ENCODE measurements around the gene GOLGA8G. TPM values are rescaled to one million over a fixed set of nuclear protein-coding genes. Genes with fewer than 3 reads are reported as not detected.
"Not testable (repeated sequence)": the region's sequence is repeated elsewhere in the genome, so short reads cannot be mapped to it uniquely, and the experiment has no call there.

GOLGA8G gene, protein sequence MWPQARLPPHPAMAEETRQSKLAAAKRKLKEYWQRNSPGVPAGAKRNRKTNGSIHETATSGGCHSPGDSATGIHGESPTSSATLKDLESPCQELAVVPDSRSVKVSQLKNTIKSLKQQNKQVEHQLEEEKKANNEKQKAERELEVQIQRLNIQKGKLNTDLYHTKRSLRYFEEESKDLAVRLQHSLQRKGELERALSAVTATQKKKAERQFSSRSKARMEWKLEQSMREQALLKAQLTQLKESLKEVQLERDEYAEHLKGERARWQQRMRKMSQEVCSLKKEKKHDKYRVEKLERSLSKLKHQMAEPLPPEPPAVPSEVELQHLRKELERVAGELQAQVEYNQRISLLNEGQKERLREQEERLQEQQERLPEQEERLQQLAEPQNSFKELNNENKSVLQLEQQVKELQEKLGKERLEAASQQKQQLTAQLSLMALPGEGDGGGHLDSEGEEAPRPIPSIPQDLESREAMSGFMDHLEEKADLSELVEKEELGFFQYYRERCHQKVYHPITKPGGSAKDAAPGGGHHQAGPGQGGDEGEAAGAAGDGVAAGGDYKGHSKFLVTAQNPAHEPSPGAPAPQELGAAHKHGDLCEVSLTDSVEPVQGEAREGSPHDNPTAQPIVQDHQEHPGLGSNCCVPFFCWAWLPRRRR
- total RNA-seq (not detected in 2 replicates), polyA plus RNA-seq (not detected in 2 replicates), polyA minus RNA-seq (ENCODE audit: low replicate concordance) (not detected in 2 replicates)
- 0.06 TPM in 1 of 2 replicates, not detected in the other for polyA plus RNA-seq (2012)

DNA sequence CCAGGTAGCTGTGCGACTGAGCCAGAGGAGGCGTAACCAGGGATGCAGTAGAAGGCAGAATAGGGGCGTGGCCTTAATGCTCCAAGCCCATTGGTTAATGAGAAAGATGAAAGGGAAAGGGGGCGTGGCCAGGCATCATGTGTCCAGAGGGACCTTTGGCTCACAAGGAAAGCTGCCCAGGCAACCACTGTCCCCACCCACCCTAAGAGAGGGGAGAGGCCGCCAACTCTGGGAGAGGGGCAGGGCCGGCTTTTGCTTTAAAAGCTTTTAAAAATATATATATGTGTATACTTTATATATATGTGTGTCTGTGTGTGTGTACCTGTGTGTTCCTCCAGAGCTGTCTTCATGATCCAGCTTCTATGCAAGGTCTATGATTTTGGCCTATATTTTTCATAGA is at the start of gene GOLGA8G:
Gene GOLGA8G, minus strand, starts transcription at position 18 of the 400 bp plus-strand sequence. CDS start 62 bp downstream, outside the sequence.
- DNase-seq (ENCODE audit: low read depth in 2 of 2); H3K27me3 ChIP-seq (ENCODE audit: control insufficient read depth, insufficient read depth, low read length); H3K9me3 ChIP-seq (ENCODE audit: control insufficient read depth, insufficient read depth, low read depth, low read length); H3K4me3 ChIP-seq (replicated peaks in 1 of 4; ENCODE audit: control extremely low read depth in 1 of 4, insufficient read depth in 1 of 4, low read depth in 3 of 4, low read length in 4 of 4); H3K4me2 ChIP-seq (ENCODE audit: extremely low read depth, insufficient read depth, low read length); H3K4me1 ChIP-seq (ENCODE audit: control insufficient read depth, extremely low read depth, insufficient read depth, low read length); H4K20me1 ChIP-seq (ENCODE audit: control insufficient read depth, extremely low read depth, insufficient read depth, low read length); H3K36me3 ChIP-seq (ENCODE audit: control insufficient read depth, insufficient read depth, low read length); H3K9ac ChIP-seq (ENCODE audit: insufficient read depth, low read length); H2AFZ ChIP-seq (ENCODE audit: low read length); H3K79me2 ChIP-seq (ENCODE audit: control insufficient read depth, insufficient read depth, low read length); H3K27ac ChIP-seq (ENCODE audit: insufficient read depth, low read length): not testable (repeated sequence)

DNA sequence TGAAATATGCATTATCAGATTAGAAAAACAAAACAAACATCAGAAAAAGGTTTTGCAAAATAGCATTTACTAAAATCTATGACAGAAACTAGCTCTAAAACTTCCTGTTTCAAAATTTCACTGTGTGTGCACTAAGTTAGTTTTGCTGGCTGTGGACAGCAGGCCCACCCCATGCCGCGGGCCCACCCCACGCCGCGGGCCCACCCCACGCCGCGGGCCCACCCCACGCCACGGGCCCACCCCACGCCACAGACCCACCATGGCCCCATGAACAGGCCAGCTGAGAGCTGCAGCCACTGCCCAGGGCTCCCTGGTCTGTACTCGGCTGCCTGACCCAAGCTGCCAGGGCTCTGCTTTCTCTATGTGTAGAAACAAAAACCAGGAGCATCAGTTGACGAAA is 40.6 kb upstream of the GOLGA8G start:
- H3K79me2 ChIP-seq (ENCODE audit: control insufficient read depth, insufficient read depth, low read length); H3K4me3 ChIP-seq (replicated peaks in 1 of 4; ENCODE audit: control extremely low read depth in 1 of 4, insufficient read depth in 1 of 4, low read depth in 3 of 4, low read length in 4 of 4); H3K9ac ChIP-seq (ENCODE audit: insufficient read depth, low read length); H4K20me1 ChIP-seq (ENCODE audit: control insufficient read depth, extremely low read depth, insufficient read depth, low read length); H3K27me3 ChIP-seq (ENCODE audit: control insufficient read depth, insufficient read depth, low read length); H3K4me2 ChIP-seq (ENCODE audit: extremely low read depth, insufficient read depth, low read length); H3K4me1 ChIP-seq (ENCODE audit: control insufficient read depth, extremely low read depth, insufficient read depth, low read length); H3K36me3 ChIP-seq (ENCODE audit: control insufficient read depth, insufficient read depth, low read length); H3K9me3 ChIP-seq (ENCODE audit: control insufficient read depth, insufficient read depth, low read depth, low read length); H3K27ac ChIP-seq (ENCODE audit: insufficient read depth, low read length); DNase-seq (ENCODE audit: low read depth in 2 of 2); H2AFZ ChIP-seq (ENCODE audit: low read length): not testable (repeated sequence)

DNA sequence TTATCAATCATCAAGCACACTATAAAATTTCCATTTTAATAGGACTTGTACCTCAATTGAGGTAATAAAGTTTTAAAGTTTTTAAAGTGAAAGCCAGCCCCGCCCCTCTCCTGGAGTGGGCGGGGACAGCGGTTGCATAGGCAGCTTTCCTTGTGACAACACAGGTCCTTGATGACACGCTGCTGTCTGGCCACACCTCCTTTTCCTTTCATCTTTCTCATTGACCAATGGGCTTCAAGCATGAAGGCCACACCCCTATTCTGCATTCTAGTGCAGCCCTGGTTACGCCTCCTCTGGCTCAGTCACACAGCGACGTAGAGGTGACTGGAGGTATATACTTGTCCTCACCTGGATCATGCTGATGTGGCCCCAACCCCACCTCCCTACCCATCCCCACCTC is 20.5 kb upstream of the GOLGA8G start, which contains the start of gene GOLGA6L25:
Gene GOLGA6L25, plus strand, starts transcription at position 301 of the 400 bp plus-strand sequence. Its CDS starts 61 bp downstream, at position 362.
- not testable (repeated sequence) for DNase-seq (ENCODE audit: low read depth in 2 of 2); H3K27ac ChIP-seq (ENCODE audit: insufficient read depth, low read length); H3K79me2 ChIP-seq (ENCODE audit: control insufficient read depth, insufficient read depth, low read length); H3K4me3 ChIP-seq (replicated peaks in 1 of 4; ENCODE audit: control extremely low read depth in 1 of 4, insufficient read depth in 1 of 4, low read depth in 3 of 4, low read length in 4 of 4); H2AFZ ChIP-seq (ENCODE audit: low read length); H3K27me3 ChIP-seq (ENCODE audit: control insufficient read depth, insufficient read depth, low read length); H3K9ac ChIP-seq (ENCODE audit: insufficient read depth, low read length); H4K20me1 ChIP-seq (ENCODE audit: control insufficient read depth, extremely low read depth, insufficient read depth, low read length); H3K4me1 ChIP-seq (ENCODE audit: control insufficient read depth, extremely low read depth, insufficient read depth, low read length); H3K9me3 ChIP-seq (ENCODE audit: control insufficient read depth, insufficient read depth, low read depth, low read length); H3K4me2 ChIP-seq (ENCODE audit: extremely low read depth, insufficient read depth, low read length); H3K36me3 ChIP-seq (ENCODE audit: control insufficient read depth, insufficient read depth, low read length)

DNA sequence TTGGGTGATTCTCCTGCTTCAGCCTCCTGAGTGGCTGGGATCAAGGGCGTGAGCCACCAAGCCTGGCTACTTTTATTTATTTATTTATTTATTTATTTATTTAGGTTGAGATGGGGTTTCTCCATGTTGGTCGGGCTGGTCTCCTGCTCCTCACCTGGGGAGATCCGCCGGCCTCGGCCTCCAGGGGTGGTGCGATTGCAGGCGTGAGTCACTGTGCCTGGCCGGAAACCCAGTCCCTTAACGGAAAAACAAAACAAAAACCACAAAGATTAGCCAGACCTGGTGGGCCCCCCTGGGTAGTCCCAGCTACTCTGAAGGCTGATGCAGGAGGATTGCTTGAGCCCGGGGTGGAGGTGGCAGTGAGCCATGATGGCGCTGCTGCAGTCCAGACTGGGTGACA is 17.6 kb downstream of the GOLGA8G start:
- not testable (repeated sequence) for H3K27ac ChIP-seq (ENCODE audit: insufficient read depth, low read length); H4K20me1 ChIP-seq (ENCODE audit: control insufficient read depth, extremely low read depth, insufficient read depth, low read length); H3K4me1 ChIP-seq (ENCODE audit: control insufficient read depth, extremely low read depth, insufficient read depth, low read length); DNase-seq (ENCODE audit: low read depth in 2 of 2); H3K4me3 ChIP-seq (replicated peaks in 1 of 4; ENCODE audit: control extremely low read depth in 1 of 4, insufficient read depth in 1 of 4, low read depth in 3 of 4, low read length in 4 of 4); H3K79me2 ChIP-seq (ENCODE audit: control insufficient read depth, insufficient read depth, low read length); H3K9me3 ChIP-seq (ENCODE audit: control insufficient read depth, insufficient read depth, low read depth, low read length); H3K4me2 ChIP-seq (ENCODE audit: extremely low read depth, insufficient read depth, low read length); H2AFZ ChIP-seq (ENCODE audit: low read length); H3K36me3 ChIP-seq (ENCODE audit: control insufficient read depth, insufficient read depth, low read length); H3K9ac ChIP-seq (ENCODE audit: insufficient read depth, low read length); H3K27me3 ChIP-seq (ENCODE audit: control insufficient read depth, insufficient read depth, low read length)

DNA sequence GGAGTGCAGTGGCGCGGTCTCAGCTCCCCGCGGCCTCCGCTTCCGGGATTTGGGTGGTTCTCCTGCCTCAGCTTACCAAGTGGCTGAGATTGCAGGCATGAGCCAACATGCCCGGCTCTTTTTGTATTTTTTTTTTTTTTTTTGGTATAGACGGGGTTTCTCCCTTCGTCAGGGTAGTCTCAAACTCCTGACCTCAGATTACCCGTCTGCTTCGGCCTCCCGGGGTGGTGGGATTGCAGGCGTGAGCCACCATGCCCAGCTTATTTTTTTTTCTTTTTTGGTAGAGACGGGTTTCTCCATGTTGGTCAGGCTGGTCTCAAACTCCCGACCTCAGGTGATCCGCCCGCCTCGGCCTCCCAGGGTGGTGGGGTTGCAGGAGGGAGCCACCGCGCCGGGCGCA is 18.6 kb downstream of the GOLGA8G start:
- H2AFZ ChIP-seq (ENCODE audit: low read length); H3K27ac ChIP-seq (ENCODE audit: insufficient read depth, low read length); H3K4me3 ChIP-seq (replicated peaks in 1 of 4; ENCODE audit: control extremely low read depth in 1 of 4, insufficient read depth in 1 of 4, low read depth in 3 of 4, low read length in 4 of 4); H3K4me2 ChIP-seq (ENCODE audit: extremely low read depth, insufficient read depth, low read length); H3K27me3 ChIP-seq (ENCODE audit: control insufficient read depth, insufficient read depth, low read length); H4K20me1 ChIP-seq (ENCODE audit: control insufficient read depth, extremely low read depth, insufficient read depth, low read length); H3K9me3 ChIP-seq (ENCODE audit: control insufficient read depth, insufficient read depth, low read depth, low read length); H3K36me3 ChIP-seq (ENCODE audit: control insufficient read depth, insufficient read depth, low read length); H3K4me1 ChIP-seq (ENCODE audit: control insufficient read depth, extremely low read depth, insufficient read depth, low read length); H3K9ac ChIP-seq (ENCODE audit: insufficient read depth, low read length); DNase-seq (ENCODE audit: low read depth in 2 of 2); H3K79me2 ChIP-seq (ENCODE audit: control insufficient read depth, insufficient read depth, low read length): not testable (repeated sequence)

DNA sequence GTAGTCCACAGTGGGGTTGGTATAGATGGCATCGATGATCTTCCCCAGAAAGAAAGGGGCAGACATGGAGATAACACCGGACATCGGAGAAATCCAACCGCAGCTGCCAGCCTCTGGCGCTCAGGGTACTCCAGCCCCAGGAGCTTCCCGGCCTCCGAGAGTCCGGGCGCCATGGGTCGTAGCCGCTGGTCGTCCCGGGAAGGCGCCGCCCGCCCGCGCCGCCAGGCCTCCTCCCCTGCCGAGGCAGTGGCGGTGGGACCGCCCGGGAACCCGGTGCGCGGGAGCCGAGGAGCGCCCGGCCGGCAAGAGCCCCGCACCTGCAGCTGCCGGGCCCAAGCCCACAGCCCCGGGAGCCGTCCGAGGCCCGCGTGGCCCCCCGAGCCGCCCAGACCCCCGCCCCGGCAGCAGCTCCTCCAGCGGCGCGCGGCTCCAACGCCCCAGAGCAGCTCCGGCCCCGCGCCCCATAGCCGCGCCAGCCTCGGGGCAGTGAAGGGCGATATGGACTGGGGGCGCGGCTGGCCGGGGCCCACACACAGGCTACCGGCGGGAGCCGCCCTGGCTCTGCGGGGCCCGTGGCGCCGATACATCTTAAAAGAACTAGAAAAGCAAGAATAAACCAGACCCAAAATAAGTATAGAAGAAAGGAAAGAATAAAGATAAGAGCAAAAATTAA is 24.4 kb downstream of the GOLGA8G start:
- H3K4me3 ChIP-seq (replicated peaks in 1 of 4; ENCODE audit: control extremely low read depth in 1 of 4, insufficient read depth in 1 of 4, low read depth in 3 of 4, low read length in 4 of 4); H3K27me3 ChIP-seq (ENCODE audit: control insufficient read depth, insufficient read depth, low read length); H3K79me2 ChIP-seq (ENCODE audit: control insufficient read depth, insufficient read depth, low read length); H3K4me2 ChIP-seq (ENCODE audit: extremely low read depth, insufficient read depth, low read length); DNase-seq (ENCODE audit: low read depth in 2 of 2); H3K4me1 ChIP-seq (ENCODE audit: control insufficient read depth, extremely low read depth, insufficient read depth, low read length); H3K36me3 ChIP-seq (ENCODE audit: control insufficient read depth, insufficient read depth, low read length); H4K20me1 ChIP-seq (ENCODE audit: control insufficient read depth, extremely low read depth, insufficient read depth, low read length); H2AFZ ChIP-seq (ENCODE audit: low read length); H3K27ac ChIP-seq (ENCODE audit: insufficient read depth, low read length); H3K9me3 ChIP-seq (ENCODE audit: control insufficient read depth, insufficient read depth, low read depth, low read length); H3K9ac ChIP-seq (ENCODE audit: insufficient read depth, low read length): not testable (repeated sequence)
